Right lobe of liver (tissue), 6 donors: ENCODE results near the gene TMEM205. TPM values are rescaled to one million over a fixed set of nuclear protein-coding genes. Genes with fewer than 3 reads are reported as not detected.
A peak's percentile ranks its signal among the peaks of the same experiment; 100 is the strongest.

ENCODE experiments used
- ATAC-seq, 4 donors: fragments of 200-7000 bp; cut with Tn5 transposase; one replicate each; pipeline ENCODE4 v1.9.1; 2020; ENCODE audit warnings: mild to moderate bottlenecking in 4 of 4, moderate library complexity in 4 of 4
- DNase-seq, 3 donors: peaks; one replicate each; pipeline ENCODE4 v3.0.0-alpha.2; 2020
- H3K27ac ChIP-seq, 3 donors: fragments of 200-600 bp; one replicate each; pipeline ENCODE4 v1.8.0; 2022
- H3K27me3 ChIP-seq, 2 donors: fragments of 200-600 bp; one replicate each; pipeline ENCODE4 v1.8.0; 2022
- H3K36me3 ChIP-seq, 4 donors: fragments of 200-600 bp; sonication (generic) in 1 of 4; one replicate each; pipeline versions ENCODE4 v1.5.1 to v1.8.0; 2017 to 2022; ENCODE audit warnings: control low read depth in 1 of 4
- H3K4me1 ChIP-seq, 4 donors: fragments of 200-600 bp; sonication (generic) in 1 of 4; one replicate each; pipeline versions ENCODE4 v1.5.1 to v1.8.0; 2017 to 2022; ENCODE audit warnings: control low read depth in 1 of 4
- H3K4me3 ChIP-seq, 3 donors: fragments of 200-600 bp; one replicate each; pipeline ENCODE4 v1.8.0; 2022
- H3K9me3 ChIP-seq, 4 donors: fragments of 200-600 bp; sonication (generic) in 1 of 4; one replicate each; pipeline versions ENCODE4 v1.5.1 to v1.8.0; 2017 to 2022; ENCODE audit warnings: control low read depth in 1 of 4
- CTCF ChIP-seq, 4 donors: fragments of 200-600 bp in 3 of 4; fragments of 450-650 bp in 1 of 4; IDR thresholded peaks; one replicate each; pipeline versions ENCODE4 v1.5.1 to v1.8.0; 2016 to 2022; ENCODE audit warnings: antibody characterized with exemption in 4 of 4, mild to moderate bottlenecking in 2 of 4
- POLR2A ChIP-seq: fragments of 450-650 bp; IDR thresholded peaks from one replicate; pipeline ENCODE4 v1.6.1; 2017; ENCODE audit warnings: antibody characterized with exemption, mild to moderate bottlenecking
- WGBS: methylation state at CpG from one replicate; pipeline ENCODE4 v1.1.6; 2018; ENCODE audit warnings: low coverage, low lambda C conversion rate; ENCODE audit not compliant: insufficient coverage; ENCODE audit errors: missing lambda C conversion rate; 5-methylcytosine and 5-hydroxymethylcytosine counted together
- intact Hi-C, 2 donors: fragments of 100-400 bp; cut with DNase I; formaldehyde crosslinking; loops; one replicate each; pipeline versions ENCODE4 v1.11.2 to v1.14.1; 2022
- total RNA-seq, 6 experiments: library from RNA; depleted of rRNA in 2 of 6; stranded (reverse); fragments of >200 nt in 2 of 6; fragmentation: NEBNext Ultra II Directional in 3 of 6; extraction: Animal tissue kit (Norgen Biotek cat#: 25700) in 3 of 6; gene quantifications; one replicate each; pipeline versions ENCODE4 v1.1.0 to v1.2.4, GENCODE V29; 2016 to 2023
- donor health status: DM: no; HTN: yes; CAD: no.
- donor health status: DM: no; HTN: no; CAD: no.
- donor health status: DM: no; HTN: no; CAD: no.
- donor health status: DM: no; HTN: yes; CAD: no.
- donor health status: DM: no; HTN: yes; CAD: no.

Gene TMEM205
- total RNA-seq, 6 experiments from 2014 or later, result 138 to 605 (median 165) TPM

GRCh38 chr19:11365557-11366117 is 19.6 kb upstream of the TMEM205 start:
- TF ChIP-seq POLR2A, result no peak
- TF ChIP-seq CTCF (IDR thresholded peaks at IDR 0.05), result no peak
- no peak for DNase-seq
- no peaks in the 10 kb centered on the region for H3K36me3 ChIP-seq
- H3K9me3 ChIP-seq, result no peaks in the 10 kb centered on the region
- intact Hi-C loops, result no loop called here
- peak in 1 of 4 donors; percentile 57 for ATAC-seq
- H3K27ac ChIP-seq, result no peak overlapping the region
- H3K27me3 ChIP-seq, result no peaks in the 10 kb centered on the region
- peaks cover 0 to 18% (median 3%) of the 10 kb centered on the region in 4 donors for H3K4me1 ChIP-seq
- 35% methylated on average over 4 of the region's 7 CpGs for WGBS
- no peak overlapping the region for H3K4me3 ChIP-seq

- no peaks in the 10 kb centered on the region for H3K36me3 ChIP-seq
- DNase-seq, result no peak
- intact Hi-C loops, result no loop called here
These were observed 18.9 kb upstream of the TMEM205 start for GRCh38 chr19:11364935-11365334.

GRCh38 chr19:11364296-11364904 is 18.3 kb upstream of the TMEM205 start:
- TF ChIP-seq CTCF (IDR thresholded peaks at IDR 0.05) (no peak), POLR2A (no peak)
- Histone ChIP-seq H3K27ac (no peak overlapping the region), H3K9me3 (no peaks in the 10 kb centered on the region), H3K4me1 (peaks cover 0 to 18% (median 3%) of the 10 kb centered on the region in 4 donors), H3K27me3 (no peaks in the 10 kb centered on the region), H3K36me3 (no peaks in the 10 kb centered on the region), H3K4me3 (no peak overlapping the region)
- 84% methylated on average over 5 of the region's 28 CpGs for WGBS
- ATAC-seq (no peak), DNase-seq (peak in 1 of 3 donors; percentile 45)
- intact Hi-C loops, result no loop called here

More at GRCh38 chr19:11364935-11365334, 18.9 kb upstream of the TMEM205 start:
- Histone ChIP-seq H3K4me1 (peaks cover 0 to 18% (median 3%) of the 10 kb centered on the region in 4 donors), H3K9me3 (no peaks in the 10 kb centered on the region), H3K4me3 (no peak overlapping the region), H3K27ac (no peak overlapping the region), H3K27me3 (no peaks in the 10 kb centered on the region)
- TF ChIP-seq CTCF (IDR thresholded peaks at IDR 0.05) (no peak), POLR2A (no peak)
- WGBS, result 80% methylated on average over 1 of the region's 5 CpGs
- ATAC-seq, result no peak

GRCh38 chr19:11363881-11364280 is 17.8 kb upstream of the TMEM205 start:
- intact Hi-C loops, result no loop called here
- DNase-seq, result no peak
- no peak for TF ChIP-seq POLR2A
- no peak for TF ChIP-seq CTCF (IDR thresholded peaks at IDR 0.05)
- no peak overlapping the region for H3K4me3 ChIP-seq
- no peak for ATAC-seq
- peaks cover 0 to 18% (median 3%) of the 10 kb centered on the region in 4 donors for H3K4me1 ChIP-seq
- H3K36me3 ChIP-seq, result no peaks in the 10 kb centered on the region
- no peak overlapping the region for H3K27ac ChIP-seq
- H3K9me3 ChIP-seq, result no peaks in the 10 kb centered on the region
- WGBS, result no CpG with 5 or more reads among the region's 10 CpGs
- H3K27me3 ChIP-seq, result no peaks in the 10 kb centered on the region
